ENCODE results near the gene EXT2.

EXT2 gene

DNA sequence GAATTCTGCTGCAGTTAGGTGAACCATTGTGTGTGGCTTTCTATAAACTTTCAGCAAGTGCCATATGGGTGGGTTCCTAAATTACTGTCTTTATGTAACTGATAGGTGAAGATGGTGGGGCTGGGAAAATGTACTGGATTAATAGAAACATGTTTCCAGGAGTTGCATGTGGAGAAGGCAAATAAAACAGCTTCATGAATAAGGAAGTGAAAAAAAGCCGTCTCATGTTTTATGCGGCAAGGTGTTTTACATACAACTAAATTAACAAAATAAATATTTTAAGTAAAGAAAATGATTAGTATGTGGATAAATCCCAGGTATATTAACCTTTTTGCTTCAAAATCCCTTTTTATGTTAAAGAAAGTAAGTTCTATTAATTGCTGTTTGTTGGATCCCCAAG lies 67.2 kb downstream of the EXT2 start:
- no peak overlapping the region for H3K4me3 ChIP-seq (ENCODE audit: low read depth, low read length)
- TF ChIP-seq, protein P1, sequence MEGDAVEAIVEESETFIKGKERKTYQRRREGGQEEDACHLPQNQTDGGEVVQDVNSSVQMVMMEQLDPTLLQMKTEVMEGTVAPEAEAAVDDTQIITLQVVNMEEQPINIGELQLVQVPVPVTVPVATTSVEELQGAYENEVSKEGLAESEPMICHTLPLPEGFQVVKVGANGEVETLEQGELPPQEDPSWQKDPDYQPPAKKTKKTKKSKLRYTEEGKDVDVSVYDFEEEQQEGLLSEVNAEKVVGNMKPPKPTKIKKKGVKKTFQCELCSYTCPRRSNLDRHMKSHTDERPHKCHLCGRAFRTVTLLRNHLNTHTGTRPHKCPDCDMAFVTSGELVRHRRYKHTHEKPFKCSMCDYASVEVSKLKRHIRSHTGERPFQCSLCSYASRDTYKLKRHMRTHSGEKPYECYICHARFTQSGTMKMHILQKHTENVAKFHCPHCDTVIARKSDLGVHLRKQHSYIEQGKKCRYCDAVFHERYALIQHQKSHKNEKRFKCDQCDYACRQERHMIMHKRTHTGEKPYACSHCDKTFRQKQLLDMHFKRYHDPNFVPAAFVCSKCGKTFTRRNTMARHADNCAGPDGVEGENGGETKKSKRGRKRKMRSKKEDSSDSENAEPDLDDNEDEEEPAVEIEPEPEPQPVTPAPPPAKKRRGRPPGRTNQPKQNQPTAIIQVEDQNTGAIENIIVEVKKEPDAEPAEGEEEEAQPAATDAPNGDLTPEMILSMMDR (IDR thresholded peaks at IDR 0.05; ENCODE audit: low read depth, low read length), result no peak

- H3K4me3 ChIP-seq (ENCODE audit: low read depth, low read length), result no peak overlapping the region
- TF ChIP-seq, protein P1 (IDR thresholded peaks at IDR 0.05; ENCODE audit: low read depth, low read length), result no peak
These were observed 70.0 kb downstream of the EXT2 start for GRCh38 chr11:44165432-44165831.

- no peak overlapping the region for H3K4me3 ChIP-seq (ENCODE audit: low read depth, low read length)
- TF ChIP-seq, protein P1 (IDR thresholded peaks at IDR 0.05; ENCODE audit: low read depth, low read length), result no peak
These were observed 71.6 kb downstream of the EXT2 start for GRCh38 chr11:44167046-44167445.

DNA sequence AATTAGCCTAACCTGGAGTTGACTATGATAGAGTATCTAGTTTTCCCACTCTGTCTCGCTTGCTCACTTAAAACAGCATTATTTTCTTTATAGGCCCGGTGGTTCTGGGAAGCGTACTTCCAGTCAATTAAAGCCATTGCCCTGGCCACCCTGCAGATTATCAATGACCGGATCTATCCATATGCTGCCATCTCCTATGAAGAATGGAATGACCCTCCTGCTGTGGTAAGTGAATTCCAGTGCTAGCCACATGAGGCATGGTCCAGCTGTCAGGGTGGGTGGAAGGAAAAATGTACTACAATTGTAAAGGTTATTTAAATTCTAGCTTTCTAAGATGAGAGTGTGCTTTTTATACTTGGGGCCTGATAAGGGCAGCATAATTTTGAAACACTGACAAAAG lies 76.0 kb downstream of the EXT2 start:
- no peak overlapping the region for H3K4me3 ChIP-seq (ENCODE audit: low read depth, low read length)
- TF ChIP-seq, protein P1 (IDR thresholded peaks at IDR 0.05; ENCODE audit: low read depth, low read length), result no peak

DNA sequence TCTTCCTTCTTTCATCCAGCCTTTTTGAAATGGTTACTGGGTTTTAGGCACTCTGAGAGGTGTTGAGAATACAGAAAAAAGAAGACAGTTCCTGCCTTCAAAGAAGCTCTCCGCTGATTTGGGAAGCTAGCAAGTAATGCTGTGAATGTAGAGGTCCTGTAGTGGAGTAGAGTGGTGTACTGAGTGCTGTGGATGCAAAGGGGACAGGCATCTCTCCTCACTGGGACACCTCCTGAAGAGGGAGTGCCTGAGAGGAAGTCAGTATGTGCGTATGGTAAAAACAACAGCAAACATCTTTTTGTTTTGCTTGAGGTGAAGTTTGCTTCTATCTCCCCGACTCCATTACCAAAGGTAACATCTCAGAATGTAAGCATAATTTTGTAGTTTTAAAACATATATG lies 77.5 kb downstream of the EXT2 start:
- TF ChIP-seq, protein P1 (IDR thresholded peaks at IDR 0.05; ENCODE audit: low read depth, low read length), result no peak

DNA sequence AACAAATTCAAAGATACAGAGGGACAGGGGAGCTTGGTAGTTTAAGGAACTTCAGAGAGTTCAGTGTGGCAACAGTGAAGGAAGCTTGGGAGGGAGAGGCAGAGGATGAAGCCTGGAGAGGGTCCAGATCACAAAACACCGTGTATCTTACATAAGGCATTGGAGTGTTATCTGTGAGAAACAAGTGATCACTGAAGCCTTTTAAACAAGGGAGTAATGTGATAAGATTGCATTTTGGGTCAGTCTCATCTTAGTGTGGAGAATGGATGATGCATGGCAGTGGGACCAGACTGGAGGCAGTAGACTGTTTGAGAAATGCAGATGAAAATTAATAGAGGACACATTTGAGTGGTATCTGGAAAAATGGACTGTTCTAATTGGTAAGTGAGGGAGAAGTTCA lies 79.4 kb downstream of the EXT2 start:
- TF ChIP-seq, protein P1 (IDR thresholded peaks at IDR 0.05; ENCODE audit: low read depth, low read length), result no peak
- H3K4me3 ChIP-seq (ENCODE audit: low read depth, low read length), result no peak overlapping the region

More for the DNA sequence above, 77.5 kb downstream of the EXT2 start:
- H3K4me3 ChIP-seq (ENCODE audit: low read depth, low read length), result no peak overlapping the region

DNA sequence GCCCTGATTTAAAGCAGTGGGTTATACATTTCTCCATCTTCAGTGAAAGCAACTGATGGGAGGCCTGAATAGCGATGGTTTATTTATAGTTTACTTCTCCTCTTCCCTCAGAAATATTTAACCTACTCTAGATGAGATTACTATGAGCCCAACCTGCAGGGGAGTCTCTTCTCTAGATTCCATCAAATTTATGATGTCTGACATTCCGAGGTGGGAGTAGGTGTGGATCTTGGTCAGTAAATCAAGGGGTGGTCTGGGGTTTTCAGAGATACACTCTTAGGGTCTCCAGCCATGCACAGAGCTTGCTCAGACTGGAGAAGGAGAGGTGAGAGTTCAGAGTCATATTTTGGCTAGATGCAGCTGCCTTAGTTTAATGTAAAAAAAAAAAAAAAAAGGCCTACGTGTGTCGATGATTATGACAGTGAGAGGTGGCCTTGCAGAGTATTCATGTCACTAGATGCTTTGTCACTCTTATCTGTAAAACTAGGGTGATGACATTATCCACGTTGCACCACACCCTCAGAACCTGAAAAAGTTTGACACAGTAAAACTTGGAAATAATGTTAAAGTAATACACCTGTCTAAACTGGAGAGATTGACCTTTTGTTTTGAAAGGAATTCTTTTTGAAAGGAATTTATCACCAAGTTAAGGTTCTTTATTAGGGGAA lies 81.2 kb downstream of the EXT2 start:
- H3K4me3 ChIP-seq (ENCODE audit: low read depth, low read length), result no peak overlapping the region
- TF ChIP-seq, protein P1 (IDR thresholded peaks at IDR 0.05; ENCODE audit: low read depth, low read length), result no peak
